ENCODE measurements around the gene UBE2O. TPM values are rescaled to one million over a fixed set of nuclear protein-coding genes. Genes with fewer than 3 reads are reported as not detected.

The UBE2O gene
- total and polyA plus RNA-seq, 2 experiments from 2014 or later: 30.4 to 79.4 TPM

DNA sequence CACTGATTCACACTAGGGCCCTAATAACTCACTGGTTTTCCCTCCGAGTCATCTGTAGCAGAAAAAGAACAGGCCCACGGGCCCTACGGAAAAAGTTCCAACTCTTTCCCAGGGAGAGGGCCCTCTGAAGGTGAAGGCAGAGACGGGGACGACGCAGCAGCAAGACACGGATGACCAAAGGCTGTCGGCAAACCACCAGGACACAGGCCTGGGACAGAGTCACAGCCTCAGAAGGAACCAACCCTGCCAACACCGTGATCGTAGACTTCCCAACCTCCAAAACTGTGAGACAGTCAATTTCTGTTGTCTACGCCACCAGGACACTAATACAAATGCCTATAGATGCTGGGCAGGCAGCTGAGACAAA is 73.7 kb downstream of the UBE2O start (continued):
- TF ChIP-seq, protein P1, sequence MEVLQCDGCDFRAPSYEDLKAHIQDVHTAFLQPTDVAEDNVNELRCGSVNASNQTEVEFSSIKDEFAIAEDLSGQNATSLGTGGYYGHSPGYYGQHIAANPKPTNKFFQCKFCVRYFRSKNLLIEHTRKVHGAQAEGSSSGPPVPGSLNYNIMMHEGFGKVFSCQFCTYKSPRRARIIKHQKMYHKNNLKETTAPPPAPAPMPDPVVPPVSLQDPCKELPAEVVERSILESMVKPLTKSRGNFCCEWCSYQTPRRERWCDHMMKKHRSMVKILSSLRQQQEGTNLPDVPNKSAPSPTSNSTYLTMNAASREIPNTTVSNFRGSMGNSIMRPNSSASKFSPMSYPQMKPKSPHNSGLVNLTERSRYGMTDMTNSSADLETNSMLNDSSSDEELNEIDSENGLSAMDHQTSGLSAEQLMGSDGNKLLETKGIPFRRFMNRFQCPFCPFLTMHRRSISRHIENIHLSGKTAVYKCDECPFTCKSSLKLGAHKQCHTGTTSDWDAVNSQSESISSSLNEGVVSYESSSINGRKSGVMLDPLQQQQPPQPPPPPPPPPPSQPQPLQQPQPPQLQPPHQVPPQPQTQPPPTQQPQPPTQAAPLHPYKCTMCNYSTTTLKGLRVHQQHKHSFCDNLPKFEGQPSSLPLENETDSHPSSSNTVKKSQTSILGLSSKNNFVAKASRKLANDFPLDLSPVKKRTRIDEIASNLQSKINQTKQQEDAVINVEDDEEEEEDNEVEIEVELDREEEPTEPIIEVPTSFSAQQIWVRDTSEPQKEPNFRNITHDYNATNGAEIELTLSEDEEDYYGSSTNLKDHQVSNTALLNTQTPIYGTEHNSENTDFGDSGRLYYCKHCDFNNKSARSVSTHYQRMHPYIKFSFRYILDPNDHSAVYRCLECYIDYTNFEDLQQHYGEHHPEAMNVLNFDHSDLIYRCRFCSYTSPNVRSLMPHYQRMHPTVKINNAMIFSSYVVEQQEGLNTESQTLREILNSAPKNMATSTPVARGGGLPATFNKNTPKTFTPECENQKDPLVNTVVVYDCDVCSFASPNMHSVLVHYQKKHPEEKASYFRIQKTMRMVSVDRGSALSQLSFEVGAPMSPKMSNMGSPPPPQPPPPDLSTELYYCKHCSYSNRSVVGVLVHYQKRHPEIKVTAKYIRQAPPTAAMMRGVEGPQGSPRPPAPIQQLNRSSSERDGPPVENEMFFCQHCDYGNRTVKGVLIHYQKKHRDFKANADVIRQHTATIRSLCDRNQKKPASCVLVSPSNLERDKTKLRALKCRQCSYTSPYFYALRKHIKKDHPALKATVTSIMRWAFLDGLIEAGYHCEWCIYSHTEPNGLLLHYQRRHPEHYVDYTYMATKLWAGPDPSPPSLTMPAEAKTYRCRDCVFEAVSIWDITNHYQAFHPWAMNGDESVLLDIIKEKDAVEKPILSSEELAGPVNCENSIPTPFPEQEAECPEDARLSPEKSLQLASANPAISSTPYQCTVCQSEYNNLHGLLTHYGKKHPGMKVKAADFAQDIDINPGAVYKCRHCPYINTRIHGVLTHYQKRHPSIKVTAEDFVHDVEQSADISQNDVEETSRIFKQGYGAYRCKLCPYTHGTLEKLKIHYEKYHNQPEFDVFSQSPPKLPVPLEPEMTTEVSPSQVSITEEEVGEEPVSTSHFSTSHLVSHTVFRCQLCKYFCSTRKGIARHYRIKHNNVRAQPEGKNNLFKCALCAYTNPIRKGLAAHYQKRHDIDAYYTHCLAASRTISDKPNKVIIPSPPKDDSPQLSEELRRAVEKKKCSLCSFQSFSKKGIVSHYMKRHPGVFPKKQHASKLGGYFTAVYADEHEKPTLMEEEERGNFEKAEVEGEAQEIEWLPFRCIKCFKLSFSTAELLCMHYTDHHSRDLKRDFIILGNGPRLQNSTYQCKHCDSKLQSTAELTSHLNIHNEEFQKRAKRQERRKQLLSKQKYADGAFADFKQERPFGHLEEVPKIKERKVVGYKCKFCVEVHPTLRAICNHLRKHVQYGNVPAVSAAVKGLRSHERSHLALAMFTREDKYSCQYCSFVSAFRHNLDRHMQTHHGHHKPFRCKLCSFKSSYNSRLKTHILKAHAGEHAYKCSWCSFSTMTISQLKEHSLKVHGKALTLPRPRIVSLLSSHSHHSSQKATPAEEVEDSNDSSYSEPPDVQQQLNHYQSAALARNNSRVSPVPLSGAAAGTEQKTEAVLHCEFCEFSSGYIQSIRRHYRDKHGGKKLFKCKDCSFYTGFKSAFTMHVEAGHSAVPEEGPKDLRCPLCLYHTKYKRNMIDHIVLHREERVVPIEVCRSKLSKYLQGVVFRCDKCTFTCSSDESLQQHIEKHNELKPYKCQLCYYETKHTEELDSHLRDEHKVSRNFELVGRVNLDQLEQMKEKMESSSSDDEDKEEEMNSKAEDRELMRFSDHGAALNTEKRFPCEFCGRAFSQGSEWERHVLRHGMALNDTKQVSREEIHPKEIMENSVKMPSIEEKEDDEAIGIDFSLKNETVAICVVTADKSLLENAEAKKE (CRISPR knock-in tag; IDR thresholded peaks at IDR 0.05): no peak
- TF ChIP-seq, protein P2, sequence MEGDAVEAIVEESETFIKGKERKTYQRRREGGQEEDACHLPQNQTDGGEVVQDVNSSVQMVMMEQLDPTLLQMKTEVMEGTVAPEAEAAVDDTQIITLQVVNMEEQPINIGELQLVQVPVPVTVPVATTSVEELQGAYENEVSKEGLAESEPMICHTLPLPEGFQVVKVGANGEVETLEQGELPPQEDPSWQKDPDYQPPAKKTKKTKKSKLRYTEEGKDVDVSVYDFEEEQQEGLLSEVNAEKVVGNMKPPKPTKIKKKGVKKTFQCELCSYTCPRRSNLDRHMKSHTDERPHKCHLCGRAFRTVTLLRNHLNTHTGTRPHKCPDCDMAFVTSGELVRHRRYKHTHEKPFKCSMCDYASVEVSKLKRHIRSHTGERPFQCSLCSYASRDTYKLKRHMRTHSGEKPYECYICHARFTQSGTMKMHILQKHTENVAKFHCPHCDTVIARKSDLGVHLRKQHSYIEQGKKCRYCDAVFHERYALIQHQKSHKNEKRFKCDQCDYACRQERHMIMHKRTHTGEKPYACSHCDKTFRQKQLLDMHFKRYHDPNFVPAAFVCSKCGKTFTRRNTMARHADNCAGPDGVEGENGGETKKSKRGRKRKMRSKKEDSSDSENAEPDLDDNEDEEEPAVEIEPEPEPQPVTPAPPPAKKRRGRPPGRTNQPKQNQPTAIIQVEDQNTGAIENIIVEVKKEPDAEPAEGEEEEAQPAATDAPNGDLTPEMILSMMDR (conservative IDR thresholded peaks at IDR 0.05; ENCODE audit: low read depth in 2 of 2): no peak

DNA sequence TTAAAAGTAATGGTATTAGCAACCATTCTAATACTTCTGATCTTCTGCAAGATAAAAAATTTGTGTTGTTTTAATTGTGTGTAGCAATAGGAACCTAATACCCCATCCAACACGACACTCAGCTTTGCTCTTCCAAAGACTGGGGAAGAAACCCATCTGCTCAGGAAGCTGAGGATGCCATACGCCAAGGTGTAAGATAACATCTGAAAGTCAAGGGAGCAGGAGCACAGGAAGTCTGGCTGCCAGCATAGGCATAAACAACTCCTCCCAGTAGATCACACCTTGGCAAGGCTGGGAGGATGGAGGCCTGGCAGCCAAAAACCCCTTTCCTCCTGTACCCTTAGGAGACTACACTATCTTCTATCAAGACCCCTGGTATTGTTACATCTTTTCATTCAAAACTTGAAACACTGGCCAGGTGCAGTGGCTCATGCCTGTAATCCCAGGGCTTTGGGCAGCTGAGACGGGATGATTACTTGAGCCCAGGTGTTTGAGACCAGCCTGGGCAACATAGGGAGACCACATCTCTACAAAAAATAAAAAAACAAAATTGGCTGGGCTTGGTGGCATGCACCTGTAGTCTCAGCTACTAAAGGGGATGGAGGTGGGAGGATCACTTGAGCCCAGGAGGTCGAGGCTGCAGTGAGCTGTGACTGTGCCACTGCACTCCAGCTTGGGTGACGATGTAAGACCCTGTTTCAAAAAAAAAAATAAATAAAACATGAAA is 74.2 kb downstream of the UBE2O start:
- DNase-seq (ENCODE audit: low spot score): no peak
- peaks cover 8% of the 10 kb centered on the region for H3K4me1 ChIP-seq (ENCODE audit: insufficient read depth)
- H3K9me3 Mint-ChIP-seq: no peaks in the 10 kb centered on the region; the same call in 1 of the 3 replicates
- H4K20me1 ChIP-seq (replicated peaks; ENCODE audit: insufficient read depth): no peaks in the 10 kb centered on the region
- H3K36me3 Mint-ChIP-seq (ENCODE audit: low read depth): no peaks in the 10 kb centered on the region
- no peak for ATAC-seq
- H3K27me3 ChIP-seq (ENCODE audit: insufficient read depth): peaks cover 32% of the 10 kb centered on the region
- H3K27ac Mint-ChIP-seq: no peak overlapping the region
- H3K79me2 ChIP-seq (replicated peaks; ENCODE audit: insufficient read depth): no peaks in the 10 kb centered on the region
- H3F3A ChIP-seq (replicated peaks; ENCODE audit: low read depth): 0 out of 2 replicates have a peak, but pooled peaks cover 2% of the 10 kb centered on the region
- H3K4me3 Mint-ChIP-seq: no peak overlapping the region
- H3K4me1 Mint-ChIP-seq: peaks cover 11% of the 10 kb centered on the region; the same call in 2 of the 3 replicates
- no peaks in the 10 kb centered on the region for H3K9me2 ChIP-seq (ENCODE audit: insufficient read depth)
- H3K4me3 ChIP-seq: no peak overlapping the region
- no peak overlapping the region for H3K4me2 ChIP-seq
- no peak overlapping the region for H3K27ac ChIP-seq (ENCODE audit: low read depth)
- peaks cover 31% of the 10 kb centered on the region for H3K27me3 Mint-ChIP-seq (ENCODE audit: insufficient read depth, low read depth, poor library complexity)
- no peak overlapping the region for H2AFZ ChIP-seq
- no peaks in the 10 kb centered on the region for H3K36me3 ChIP-seq (ENCODE audit: insufficient read depth)
- TF ChIP-seq JUNB (IDR thresholded peaks at IDR 0.05; ENCODE audit: unreplicated experiment) (no peak), EZH2 (IDR thresholded peaks at IDR 0.05; ENCODE audit: low read depth, unreplicated experiment) (no peak), EZH2phosphoT487 (IDR thresholded peaks at IDR 0.05; ENCODE audit: unreplicated experiment) (no peak), ZNF114 (CRISPR knock-in tag; IDR thresholded peaks at IDR 0.05) (no peak)
- TF ChIP-seq, protein P3, sequence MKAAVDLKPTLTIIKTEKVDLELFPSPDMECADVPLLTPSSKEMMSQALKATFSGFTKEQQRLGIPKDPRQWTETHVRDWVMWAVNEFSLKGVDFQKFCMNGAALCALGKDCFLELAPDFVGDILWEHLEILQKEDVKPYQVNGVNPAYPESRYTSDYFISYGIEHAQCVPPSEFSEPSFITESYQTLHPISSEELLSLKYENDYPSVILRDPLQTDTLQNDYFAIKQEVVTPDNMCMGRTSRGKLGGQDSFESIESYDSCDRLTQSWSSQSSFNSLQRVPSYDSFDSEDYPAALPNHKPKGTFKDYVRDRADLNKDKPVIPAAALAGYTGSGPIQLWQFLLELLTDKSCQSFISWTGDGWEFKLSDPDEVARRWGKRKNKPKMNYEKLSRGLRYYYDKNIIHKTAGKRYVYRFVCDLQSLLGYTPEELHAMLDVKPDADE (IDR thresholded peaks at IDR 0.05): no peak
- TF ChIP-seq, protein P2 (conservative IDR thresholded peaks at IDR 0.05; ENCODE audit: low read depth in 2 of 2): no peak

All from GM23338 (cell line).